T-helper 2 cell treated with Interferon-gamma antibody and Interleukin-4, amounts not matched to agents 5 μg/mL and 100 μg/mL, for 36 hours (primary cell): ENCODE measurements around the gene BSN.
A peak's percentile ranks its signal among the peaks of the same experiment; 100 is the strongest.

Experiments
- DNase-seq: peaks from one replicate; pipeline ENCODE4 v3.0.0; 2021; ENCODE audit warnings: low spot score
- H3K27ac Mint-ChIP-seq: one replicate; pipeline ENCODE4 v1.8.0; 2021; ENCODE audit warnings: mild to moderate bottlenecking, mixed read lengths
- H3K27me3 Mint-ChIP-seq: one replicate; pipeline ENCODE4 v1.8.0; 2021; ENCODE audit warnings: low read depth, mixed read lengths
- H3K36me3 Mint-ChIP-seq: one replicate; pipeline ENCODE4 v1.8.0; 2021; ENCODE audit warnings: low read depth, mixed read lengths
- H3K4me1 Mint-ChIP-seq: one replicate; pipeline ENCODE4 v1.8.0; 2021; ENCODE audit warnings: low read depth, mixed read lengths
- H3K4me3 Mint-ChIP-seq: one replicate; pipeline ENCODE4 v1.8.0; 2022; ENCODE audit warnings: mild to moderate bottlenecking, moderate library complexity, mixed read lengths
- H3K9me3 Mint-ChIP-seq: one replicate; pipeline ENCODE4 v1.8.0; 2021; ENCODE audit warnings: mixed read lengths

BSN gene

GRCh38 chr3:49553692-49554632 lies at the start of gene BSN:
BSN (plus strand) TSS chr3:49554477; CDS start chr3:49554603, 126 bp downstream.
- DNase-seq = peak; percentile 88
- H3K4me1 Mint-ChIP-seq = peaks cover 12% of the 10 kb centered on the region
- H3K27ac Mint-ChIP-seq = no peak within 1 kb of the TSS
- H3K27me3 Mint-ChIP-seq = peaks cover 50% of the 10 kb centered on the region
- peak within 1 kb of the TSS; percentile 85 for H3K4me3 Mint-ChIP-seq
- no peaks in the 10 kb centered on the region for H3K9me3 Mint-ChIP-seq
- H3K36me3 Mint-ChIP-seq = no peaks in the 10 kb centered on the region

GRCh38 chr3:49506906-49507305 lies 47.4 kb upstream of the BSN start:
- Mint-ChIP-seq H3K27me3 (no peaks in the 10 kb centered on the region), H3K27ac (no peak overlapping the region), H3K4me1 (peaks cover 3% of the 10 kb centered on the region), H3K4me3 (no peak overlapping the region), H3K9me3 (no peaks in the 10 kb centered on the region), H3K36me3 (peaks cover 16% of the 10 kb centered on the region)
- DNase-seq = no peak

GRCh38 chr3:49509028-49509561 lies 45.2 kb upstream of the BSN start:
- no peak for DNase-seq
- no peaks in the 10 kb centered on the region for H3K27me3 Mint-ChIP-seq
- no peaks in the 10 kb centered on the region for H3K9me3 Mint-ChIP-seq
- H3K4me1 Mint-ChIP-seq = no peaks in the 10 kb centered on the region
- peaks cover 18% of the 10 kb centered on the region for H3K36me3 Mint-ChIP-seq
- no peak overlapping the region for H3K4me3 Mint-ChIP-seq
- H3K27ac Mint-ChIP-seq = no peak overlapping the region

- Mint-ChIP-seq H3K4me3 (no peak overlapping the region), H3K4me1 (no peaks in the 10 kb centered on the region), H3K36me3 (peaks cover 24% of the 10 kb centered on the region), H3K27ac (no peak overlapping the region), H3K27me3 (no peaks in the 10 kb centered on the region), H3K9me3 (no peaks in the 10 kb centered on the region)
- DNase-seq = no peak
Observed at GRCh38 chr3:49511639-49512038, 42.6 kb upstream of the BSN start.

- no peak overlapping the region for H3K4me3 Mint-ChIP-seq
- peaks cover 30% of the 10 kb centered on the region for H3K36me3 Mint-ChIP-seq
- H3K4me1 Mint-ChIP-seq = no peaks in the 10 kb centered on the region
- no peaks in the 10 kb centered on the region for H3K9me3 Mint-ChIP-seq
- no peak overlapping the region for H3K27ac Mint-ChIP-seq
- H3K27me3 Mint-ChIP-seq = no peaks in the 10 kb centered on the region
- no peak for DNase-seq
Observed at GRCh38 chr3:49512781-49513355, 41.4 kb upstream of the BSN start.

GRCh38 chr3:49513494-49514124 lies 40.7 kb upstream of the BSN start:
- Mint-ChIP-seq H3K4me1 (no peaks in the 10 kb centered on the region), H3K4me3 (no peak overlapping the region), H3K9me3 (no peaks in the 10 kb centered on the region), H3K27ac (no peak overlapping the region), H3K36me3 (peaks cover 30% of the 10 kb centered on the region), H3K27me3 (no peaks in the 10 kb centered on the region)
- no peak for DNase-seq

GRCh38 chr3:49518016-49518415 lies 36.3 kb upstream of the BSN start:
- H3K9me3 Mint-ChIP-seq = no peaks in the 10 kb centered on the region
- peaks cover 3% of the 10 kb centered on the region for H3K4me1 Mint-ChIP-seq
- peaks cover 19% of the 10 kb centered on the region for H3K36me3 Mint-ChIP-seq
- no peak overlapping the region for H3K27ac Mint-ChIP-seq
- DNase-seq = no peak
- H3K27me3 Mint-ChIP-seq = no peaks in the 10 kb centered on the region
- H3K4me3 Mint-ChIP-seq = no peak overlapping the region

GRCh38 chr3:49518441-49518840 lies 35.8 kb upstream of the BSN start:
- H3K4me1 Mint-ChIP-seq = peaks cover 3% of the 10 kb centered on the region
- no peaks in the 10 kb centered on the region for H3K9me3 Mint-ChIP-seq
- no peak for DNase-seq
- no peak overlapping the region for H3K4me3 Mint-ChIP-seq
- H3K36me3 Mint-ChIP-seq = peaks cover 16% of the 10 kb centered on the region
- no peaks in the 10 kb centered on the region for H3K27me3 Mint-ChIP-seq
- H3K27ac Mint-ChIP-seq = no peak overlapping the region

GRCh38 chr3:49519296-49519695 lies 35.0 kb upstream of the BSN start:
- Mint-ChIP-seq H3K27ac (no peak overlapping the region), H3K4me3 (no peak overlapping the region), H3K9me3 (no peaks in the 10 kb centered on the region), H3K27me3 (no peaks in the 10 kb centered on the region), H3K4me1 (peaks cover 3% of the 10 kb centered on the region), H3K36me3 (peaks cover 11% of the 10 kb centered on the region)
- no peak for DNase-seq

GRCh38 chr3:49519916-49520385 lies 34.3 kb upstream of the BSN start:
- H3K36me3 Mint-ChIP-seq = peaks cover 11% of the 10 kb centered on the region
- DNase-seq = no peak
- H3K4me1 Mint-ChIP-seq = peaks cover 3% of the 10 kb centered on the region
- no peaks in the 10 kb centered on the region for H3K27me3 Mint-ChIP-seq
- H3K9me3 Mint-ChIP-seq = no peaks in the 10 kb centered on the region
- no peak overlapping the region for H3K4me3 Mint-ChIP-seq
- no peak overlapping the region for H3K27ac Mint-ChIP-seq

GRCh38 chr3:49523756-49524747 lies 30.2 kb upstream of the BSN start:
- Mint-ChIP-seq H3K4me1 (peaks cover 3% of the 10 kb centered on the region), H3K4me3 (no peak overlapping the region), H3K9me3 (no peaks in the 10 kb centered on the region), H3K27me3 (no peaks in the 10 kb centered on the region), H3K36me3 (no peaks in the 10 kb centered on the region), H3K27ac (no peak overlapping the region)
- no peak for DNase-seq

- Mint-ChIP-seq H3K4me1 (peaks cover 5% of the 10 kb centered on the region), H3K27me3 (no peaks in the 10 kb centered on the region), H3K9me3 (no peaks in the 10 kb centered on the region), H3K4me3 (no peak overlapping the region), H3K36me3 (peaks cover 17% of the 10 kb centered on the region), H3K27ac (peak overlapping the region; percentile 52)
- peak; percentile 44 for DNase-seq
Observed at GRCh38 chr3:49529567-49529966, 24.7 kb upstream of the BSN start.

- H3K4me1 Mint-ChIP-seq = peaks cover 5% of the 10 kb centered on the region
- H3K4me3 Mint-ChIP-seq = no peak overlapping the region
- peaks cover 18% of the 10 kb centered on the region for H3K36me3 Mint-ChIP-seq
- no peak for DNase-seq
- no peak overlapping the region for H3K27ac Mint-ChIP-seq
- no peaks in the 10 kb centered on the region for H3K27me3 Mint-ChIP-seq
- no peaks in the 10 kb centered on the region for H3K9me3 Mint-ChIP-seq
Observed at GRCh38 chr3:49530231-49530630, 24.0 kb upstream of the BSN start.
